Hematopoietic multipotent progenitor cell treated with erythropoietin and hydrocortisone succinate and interleukin-3 and kit ligand, for 4 days (in vitro differentiated cells): Measurements from ENCODE around the gene MAGEC2.

Experiments used
- DNase-seq: peaks from one replicate; pipeline ENCODE4 v3.0.0-alpha.2; 2015

Gene MAGEC2

GRCh38 chrX:142204522-142205433 is at the start of gene MAGEC2:
TSS of gene MAGEC2 (minus strand) at chrX:142205290. CDS start at chrX:142203987, 1,303 bp downstream.
- no peak for DNase-seq

GRCh38 chrX:142251680-142252079 is 46.6 kb upstream of the MAGEC2 start:
- DNase-seq, result no peak

- no peak for DNase-seq
Measured at GRCh38 chrX:142251202-142251601, 46.1 kb upstream of the MAGEC2 start.

- DNase-seq, result no peak
Measured at GRCh38 chrX:142250502-142250901, 45.4 kb upstream of the MAGEC2 start.

GRCh38 chrX:142249721-142250120 is 44.6 kb upstream of the MAGEC2 start:
- no peak for DNase-seq

- no peak for DNase-seq
Measured at GRCh38 chrX:142244568-142244967, 39.5 kb upstream of the MAGEC2 start.

GRCh38 chrX:142238536-142238935 is 33.4 kb upstream of the MAGEC2 start:
- DNase-seq, result no peak

GRCh38 chrX:142233400-142233799 is 28.3 kb upstream of the MAGEC2 start:
- no peak for DNase-seq

GRCh38 chrX:142214081-142214480 is 9.0 kb upstream of the MAGEC2 start:
- no peak for DNase-seq

- no peak for DNase-seq
Measured at GRCh38 chrX:142201113-142201512, 4.0 kb downstream of the MAGEC2 start.

GRCh38 chrX:142186103-142186502 is 19.0 kb downstream of the MAGEC2 start:
- DNase-seq, result no peak

GRCh38 chrX:142184756-142185602 is 20.1 kb downstream of the MAGEC2 start:
- no peak for DNase-seq

GRCh38 chrX:142156567-142156966 is 48.5 kb downstream of the MAGEC2 start:
- DNase-seq, result no peak
